NCI-H146 treated with DMSO at 0.1 percent for 48 hours (cell line): Measurements from ENCODE around the gene SHISA4.

Experiments used
- DNase-seq: peaks from one replicate; lab custom pipeline; 2025; ENCODE audit not compliant: unreplicated experiment; lab: John Stamatoyannopoulos, UW

SHISA4 gene

GRCh38 chr1:201881617-201882016 is 7.1 kb upstream of the SHISA4 start:
- no peak for DNase-seq

GRCh38 chr1:201882665-201883132 is 6.0 kb upstream of the SHISA4 start:
- no peak for DNase-seq

GRCh38 chr1:201883266-201883665 is 5.4 kb upstream of the SHISA4 start:
- no peak for DNase-seq

- no peak for DNase-seq
Observed at GRCh38 chr1:201883786-201884185, 4.9 kb upstream of the SHISA4 start.

- DNase-seq = no peak
Observed at GRCh38 chr1:201884425-201884824, 4.3 kb upstream of the SHISA4 start.

GRCh38 chr1:201885531-201886075 is 3.1 kb upstream of the SHISA4 start:
- no peak for DNase-seq

GRCh38 chr1:201886103-201886885 is 2.4 kb upstream of the SHISA4 start:
- no peak for DNase-seq

GRCh38 chr1:201887116-201887866 is 1.4 kb upstream of the SHISA4 start:
- no peak for DNase-seq

- DNase-seq = no peak
Observed at GRCh38 chr1:201889090-201889968, 631 bp downstream of the SHISA4 start.

- DNase-seq = no peak
Observed at GRCh38 chr1:201890223-201890622, 1.5 kb downstream of the SHISA4 start.

GRCh38 chr1:201890806-201891450 is 2.2 kb downstream of the SHISA4 start:
- no peak for DNase-seq

GRCh38 chr1:201891451-201892045 is 2.9 kb downstream of the SHISA4 start:
- DNase-seq = no peak

GRCh38 chr1:201892211-201892610 is 3.5 kb downstream of the SHISA4 start:
- no peak for DNase-seq

- no peak for DNase-seq
Observed at GRCh38 chr1:201893431-201893830, 4.7 kb downstream of the SHISA4 start.

GRCh38 chr1:201894343-201895119 is 5.8 kb downstream of the SHISA4 start:
- DNase-seq = no peak

GRCh38 chr1:201895120-201895665 is 6.5 kb downstream of the SHISA4 start:
- DNase-seq = no peak

GRCh38 chr1:201895913-201896807 is 7.5 kb downstream of the SHISA4 start:
- DNase-seq = peak; percentile 80

GRCh38 chr1:201896951-201897391 is 8.3 kb downstream of the SHISA4 start:
- DNase-seq = no peak
